Stimulated activated CD4-positive, alpha-beta T cell treated with anti-CD3 and anti-CD28 coated beads, Interleukin-2, amount 100 ng/mL, for 4 hours (primary cell): ENCODE measurements around the gene MPP2.
"Not testable (repeated sequence)": the region's sequence is repeated elsewhere in the genome, so short reads cannot be mapped to it uniquely, and the experiment has no call there.

Source experiments
- DNase-seq: peaks from one replicate; pipeline ENCODE4 v3.0.0-alpha.2; 2020; ENCODE audit warnings: low read depth

The MPP2 gene

GRCh38 chr17:43875476-43876147, 31.7 kb downstream of the MPP2 start:
- DNase-seq = no peak

GRCh38 chr17:43874293-43874692, 33.0 kb downstream of the MPP2 start:
- no peak for DNase-seq

GRCh38 chr17:43873815-43874214, 33.5 kb downstream of the MPP2 start:
- DNase-seq = no peak

GRCh38 chr17:43873091-43873490, 34.2 kb downstream of the MPP2 start:
- no peak for DNase-seq

- no peak for DNase-seq
These were observed 35.2 kb downstream of the MPP2 start for GRCh38 chr17:43871946-43872690.

GRCh38 chr17:43869031-43869430, 38.3 kb downstream of the MPP2 start:
- DNase-seq = not testable (repeated sequence)

- DNase-seq = no peak
These were observed 38.9 kb downstream of the MPP2 start for GRCh38 chr17:43868226-43868994.

- no peak for DNase-seq
These were observed 43.0 kb downstream of the MPP2 start for GRCh38 chr17:43864161-43864984.

GRCh38 chr17:43861960-43862359, 45.4 kb downstream of the MPP2 start:
- DNase-seq = no peak

- no peak for DNase-seq
These were observed 46.3 kb downstream of the MPP2 start for GRCh38 chr17:43860927-43861622.

- DNase-seq = no peak
These were observed 47.1 kb downstream of the MPP2 start for GRCh38 chr17:43860077-43860725.

GRCh38 chr17:43857957-43858600, 49.3 kb downstream of the MPP2 start:
- DNase-seq = no peak

- no peak for DNase-seq
These were observed 50.2 kb downstream of the MPP2 start for GRCh38 chr17:43857141-43857540.

GRCh38 chr17:43856141-43856540, 51.2 kb downstream of the MPP2 start:
- DNase-seq = no peak

- no peak for DNase-seq
These were observed 52.3 kb downstream of the MPP2 start for GRCh38 chr17:43855061-43855460.

- DNase-seq = no peak
These were observed 52.8 kb downstream of the MPP2 start for GRCh38 chr17:43854498-43854897.

- no peak for DNase-seq
These were observed 53.8 kb downstream of the MPP2 start for GRCh38 chr17:43853546-43853945.

- no peak for DNase-seq
These were observed 54.8 kb downstream of the MPP2 start for GRCh38 chr17:43852571-43852970.

GRCh38 chr17:43849116-43849515, 58.2 kb downstream of the MPP2 start:
- DNase-seq = no peak

GRCh38 chr17:43848601-43849000, 58.7 kb downstream of the MPP2 start:
- no peak for DNase-seq
